OCI-LY1 (cell line): ENCODE data around the gene CLTC.

ENCODE experiments used
- H2AFZ ChIP-seq: fragments of 200-600 bp; sonication (generic), shearing (Covaris generic); 2 replicates; pipeline ENCODE4 v1.6.0; 2014; ENCODE audit warnings: antibody characterized with exemption, mild to moderate bottlenecking, low read length
- H3F3A ChIP-seq: fragments of 200-600 bp; sonication (generic), shearing (Covaris generic); 2 replicates; pipeline ENCODE4 v1.6.0; 2014; ENCODE audit warnings: mild to moderate bottlenecking, antibody characterized with exemption, low read length, moderate library complexity; ENCODE audit not compliant: insufficient read depth
- H3K27ac ChIP-seq: fragments of 200-600 bp; sonication (generic); 2 replicates; pipeline ENCODE4 v1.5.1; 2014; ENCODE audit warnings: low read length, mixed run types, mild to moderate bottlenecking, low read depth; ENCODE audit not compliant: poor library complexity, severe bottlenecking
- H3K27me3 ChIP-seq: fragments of 200-600 bp; sonication (generic); 2 replicates; pipeline ENCODE4 v1.6.0; 2014; ENCODE audit warnings: antibody characterized with exemption, mild to moderate bottlenecking, low read length, moderate library complexity; ENCODE audit not compliant: insufficient read depth
- H3K36me3 ChIP-seq: fragments of 200-600 bp; sonication (generic); 2 replicates; pipeline ENCODE4 v1.6.1; 2014; ENCODE audit warnings: mild to moderate bottlenecking, antibody characterized with exemption, low read length, moderate library complexity, mixed read lengths; ENCODE audit not compliant: insufficient read depth
- H3K4me1 ChIP-seq: fragments of 200-600 bp; sonication (generic); 2 replicates; pipeline ENCODE4 v1.5.1; 2014; ENCODE audit warnings: mild to moderate bottlenecking, low read length, moderate library complexity; ENCODE audit not compliant: insufficient read depth, severe bottlenecking
- H3K4me2 ChIP-seq: fragments of 200-600 bp; sonication (generic), shearing (Covaris generic); 2 replicates; pipeline ENCODE4 v1.6.1; 2014; ENCODE audit warnings: low read length
- H3K4me3 ChIP-seq: fragments of 200-600 bp; sonication (generic); 2 replicates; pipeline ENCODE4 v1.5.1; 2014; ENCODE audit warnings: low read length, low read depth, mild to moderate bottlenecking, mixed read lengths; ENCODE audit not compliant: poor library complexity, severe bottlenecking
- H3K79me2 ChIP-seq: fragments of 200-600 bp; shearing (Covaris generic); 2 replicates; pipeline ENCODE4 v1.6.1; 2016; ENCODE audit warnings: mixed run types, low read length, mixed read lengths; ENCODE audit not compliant: insufficient read depth
- H3K9ac ChIP-seq: fragments of 200-600 bp; sonication (generic), shearing (Covaris generic); 2 replicates; pipeline ENCODE4 v1.6.1; 2014; ENCODE audit warnings: mild to moderate bottlenecking, low read length, mixed read lengths
- H3K9me2 ChIP-seq: fragments of 200-600 bp; sonication (generic), shearing (Covaris generic); 2 replicates; pipeline ENCODE4 v1.6.1; 2014; ENCODE audit warnings: low read depth, mild to moderate bottlenecking, low read length, mixed read lengths
- H3K9me3 ChIP-seq: fragments of 200-600 bp; shearing (Covaris generic); 2 replicates; pipeline ENCODE4 v1.6.1; 2014; ENCODE audit warnings: low read length, mixed read lengths
- H4K20me1 ChIP-seq: fragments of 200-600 bp; sonication (generic), shearing (Covaris generic); 2 replicates; pipeline ENCODE4 v1.6.0; 2016; ENCODE audit warnings: mild to moderate bottlenecking, low read length; ENCODE audit not compliant: insufficient read depth
- CTCF ChIP-seq: fragments of 200-600 bp; sonication (generic), shearing (Covaris generic); IDR thresholded peaks from 2 replicates; pipeline ENCODE4 v1.5.1; 2017; ENCODE audit warnings: mild to moderate bottlenecking, antibody characterized with exemption, low read length, moderate library complexity, mixed read lengths
- EZH2 ChIP-seq: fragments of 200-600 bp; sonication (generic), shearing (Covaris generic); IDR thresholded peaks from 2 replicates; pipeline ENCODE4 v1.8.0; 2017; ENCODE audit warnings: borderline replicate concordance, mixed run types, mild to moderate bottlenecking, antibody characterized with exemption, low read length, moderate library complexity, mixed read lengths

Gene CLTC

GRCh38 chr17:59633658-59634359 lies 14.1 kb downstream of the CLTC start:
- Histone ChIP-seq H3K4me3 (no peak overlapping the region), H3K4me2 (0 out of 2 replicates have a peak overlapping the region, but pooled peaks have one; percentile 0), H3F3A (0 out of 2 replicates have a peak, but pooled peaks cover 3% of the 10 kb centered on the region), H3K36me3 (peaks cover 31% of the 10 kb centered on the region), H3K79me2 (peaks cover 93% of the 10 kb centered on the region), H3K27me3 (no peaks in the 10 kb centered on the region), H3K9me2 (no peaks in the 10 kb centered on the region), H3K9me3 (no peaks in the 10 kb centered on the region), H2AFZ (no peak overlapping the region), H3K9ac (no peak overlapping the region), H4K20me1 (0 out of 2 replicates have a peak, but pooled peaks cover 2% of the 10 kb centered on the region), H3K4me1 (peaks cover 35% of the 10 kb centered on the region), H3K27ac (no peak overlapping the region)
- no peak for TF ChIP-seq CTCF
- no peak for TF ChIP-seq EZH2

GRCh38 chr17:59634632-59635541 lies 15.2 kb downstream of the CLTC start:
- Histone ChIP-seq H3K9me3 (no peaks in the 10 kb centered on the region), H3K27ac (no peak overlapping the region), H3K79me2 (peaks cover 93% of the 10 kb centered on the region), H3K4me2 (0 out of 2 replicates have a peak overlapping the region, but pooled peaks have one; percentile 0), H3K36me3 (peaks cover 20% of the 10 kb centered on the region), H2AFZ (no peak overlapping the region), H3K9ac (no peak overlapping the region), H3F3A (0 out of 2 replicates have a peak, but pooled peaks cover 3% of the 10 kb centered on the region), H3K27me3 (no peaks in the 10 kb centered on the region), H4K20me1 (0 out of 2 replicates have a peak, but pooled peaks cover 2% of the 10 kb centered on the region), H3K9me2 (no peaks in the 10 kb centered on the region), H3K4me1 (peaks cover 39% of the 10 kb centered on the region), H3K4me3 (no peak overlapping the region)
- TF ChIP-seq CTCF, result no peak
- no peak for TF ChIP-seq EZH2

- H3K4me3 ChIP-seq, result no peak overlapping the region
- no peaks in the 10 kb centered on the region for H3K9me3 ChIP-seq
- peaks cover 54% of the 10 kb centered on the region for H3K4me1 ChIP-seq
- peak overlapping the region; percentile 24 for H3K27ac ChIP-seq
- no peak overlapping the region for H3K4me2 ChIP-seq
- H3K79me2 ChIP-seq, result peaks cover 92% of the 10 kb centered on the region
- 0 out of 2 replicates have a peak, but pooled peaks cover 3% of the 10 kb centered on the region for H3F3A ChIP-seq
- H3K36me3 ChIP-seq, result peaks cover 6% of the 10 kb centered on the region; the same call in 1 of the 2 replicates
- TF ChIP-seq CTCF (no peak), EZH2 (no peak)
- H3K9ac ChIP-seq, result no peak overlapping the region
- H3K9me2 ChIP-seq, result no peaks in the 10 kb centered on the region
- 0 out of 2 replicates have a peak, but pooled peaks cover 2% of the 10 kb centered on the region for H4K20me1 ChIP-seq
- H2AFZ ChIP-seq, result no peak overlapping the region
- H3K27me3 ChIP-seq, result no peaks in the 10 kb centered on the region
Measured at GRCh38 chr17:59637611-59638310, 18.1 kb downstream of the CLTC start.
